Activated CD4-positive, CD25-positive, alpha-beta regulatory T cell treated with anti-CD3 and anti-CD28 coated beads, Interleukin-2, amount 50 U/mL, for 24 hours (primary cell): Measurements from ENCODE around the gene PGBD2.
"Not testable (repeated sequence)": the region's sequence is repeated elsewhere in the genome, so short reads cannot be mapped to it uniquely, and the experiment has no call there.

Source experiments
- ATAC-seq, 2 donors: fragments of 150-1000 bp; cut with Tn5 transposase; one replicate each; pipeline ENCODE4 v1.10.0; 2021; ENCODE audit warnings: mild to moderate bottlenecking in 1 of 2, moderate library complexity in 1 of 2

Gene PGBD2

DNA sequence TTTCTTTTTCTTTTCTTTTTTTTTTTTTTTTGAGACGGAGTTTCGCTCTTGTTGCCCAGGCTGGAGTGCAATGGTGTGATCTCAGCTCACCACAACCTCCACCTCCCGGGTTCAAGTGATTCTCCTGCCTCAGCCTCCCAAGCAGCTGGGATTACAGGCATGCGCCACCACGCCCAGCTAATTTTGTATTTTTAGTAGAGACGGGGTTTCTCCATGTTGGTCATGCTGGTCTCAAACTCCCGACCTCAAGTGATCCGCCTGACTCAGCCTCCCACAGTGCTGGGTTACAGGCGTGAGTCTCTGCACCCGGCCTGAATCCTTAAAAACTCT lies 16.2 kb upstream of the PGBD2 start:
- not testable (repeated sequence) for ATAC-seq

DNA sequence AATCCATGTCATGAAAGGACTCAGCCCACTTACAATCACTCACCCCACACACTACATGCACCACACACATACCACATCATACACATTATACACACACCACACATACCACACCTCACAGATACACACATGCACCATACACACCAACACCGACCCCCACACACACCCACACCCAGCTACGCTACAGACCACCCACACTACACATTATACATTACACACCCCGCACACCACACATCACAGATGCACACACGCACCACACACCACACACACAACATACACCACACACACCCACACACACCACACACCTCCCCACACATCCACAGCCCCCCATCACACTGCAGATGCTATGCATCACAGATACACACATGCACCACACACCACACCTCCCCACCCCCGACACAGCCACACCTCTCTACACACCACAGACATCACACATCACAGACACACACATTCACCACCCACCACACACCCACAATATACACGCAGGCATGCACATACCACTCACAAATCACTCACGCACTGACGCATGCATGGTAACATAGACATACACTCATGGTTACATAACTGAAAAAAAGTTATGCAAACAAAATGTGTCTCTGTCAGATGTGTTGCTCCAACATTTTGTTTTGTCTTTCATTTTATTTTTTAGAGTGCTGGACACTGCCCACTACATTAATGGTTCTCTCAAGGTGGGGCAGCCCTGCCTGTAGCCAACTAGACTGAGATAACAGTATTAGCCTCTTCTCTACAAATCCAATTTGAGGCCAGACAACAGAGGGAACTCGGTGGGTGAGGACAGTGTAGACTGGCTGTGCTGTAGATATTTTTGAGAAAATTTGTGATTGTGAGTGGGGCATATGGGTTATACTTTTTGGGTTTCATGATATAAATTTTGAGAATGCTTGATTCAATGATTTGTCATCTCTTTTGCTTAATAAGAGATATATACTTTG lies 15.2 kb upstream of the PGBD2 start:
- no peak for ATAC-seq

DNA sequence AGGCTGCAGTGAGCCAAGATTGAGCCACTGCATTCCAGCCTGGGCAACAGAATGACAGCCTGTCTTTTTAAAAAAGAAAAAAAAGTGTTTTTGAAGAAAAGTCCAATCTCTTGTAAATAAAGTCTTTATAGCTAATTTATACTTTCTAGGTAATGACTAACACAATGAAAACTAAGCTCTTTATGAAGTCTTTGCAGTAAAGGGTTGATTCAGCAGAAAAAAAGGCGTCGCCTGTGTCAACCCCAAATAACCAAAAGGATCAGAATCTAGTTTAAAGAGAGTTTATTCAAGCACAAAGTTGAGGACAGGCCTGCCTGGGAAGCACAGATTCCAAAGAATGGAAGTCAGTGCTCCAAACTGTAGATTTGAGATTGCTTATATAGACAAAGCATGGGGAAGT lies 14.3 kb upstream of the PGBD2 start:
- ATAC-seq: no peak

- no peak for ATAC-seq
Observed at GRCh38 chr1:248892590-248892989, 13.4 kb upstream of the PGBD2 start.

GRCh38 chr1:248894837-248895236 lies 11.2 kb upstream of the PGBD2 start:
- ATAC-seq: no peak

- ATAC-seq: no peak
Observed at GRCh38 chr1:248897412-248898337, 8.4 kb upstream of the PGBD2 start.

GRCh38 chr1:248900637-248901036 lies 5.4 kb upstream of the PGBD2 start:
- no peak for ATAC-seq

GRCh38 chr1:248901578-248901977 lies 4.5 kb upstream of the PGBD2 start:
- no peak for ATAC-seq

GRCh38 chr1:248904437-248905216 lies 1.4 kb upstream of the PGBD2 start:
- ATAC-seq: no peak

DNA sequence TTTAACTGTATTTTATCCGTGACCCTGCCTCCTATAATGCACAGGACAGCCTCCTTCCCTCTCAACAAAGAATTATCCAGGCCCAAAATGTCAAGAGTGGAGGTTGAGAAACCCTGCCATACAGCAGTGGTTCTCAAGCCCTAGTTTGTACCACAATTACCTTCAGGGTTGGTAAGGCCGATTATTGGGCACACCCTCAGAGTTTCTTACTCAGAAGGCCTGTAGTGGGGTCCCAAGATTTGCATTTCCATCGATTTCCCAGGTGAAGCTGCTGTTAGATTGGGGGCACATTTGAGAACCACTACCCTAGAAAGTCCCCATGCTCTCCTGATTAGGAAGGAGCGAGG lies 400 bp upstream of the PGBD2 start:
- ATAC-seq: no peak

- no peak for ATAC-seq
Observed at GRCh38 chr1:248906753-248907661, 972 bp downstream of the PGBD2 start.

DNA sequence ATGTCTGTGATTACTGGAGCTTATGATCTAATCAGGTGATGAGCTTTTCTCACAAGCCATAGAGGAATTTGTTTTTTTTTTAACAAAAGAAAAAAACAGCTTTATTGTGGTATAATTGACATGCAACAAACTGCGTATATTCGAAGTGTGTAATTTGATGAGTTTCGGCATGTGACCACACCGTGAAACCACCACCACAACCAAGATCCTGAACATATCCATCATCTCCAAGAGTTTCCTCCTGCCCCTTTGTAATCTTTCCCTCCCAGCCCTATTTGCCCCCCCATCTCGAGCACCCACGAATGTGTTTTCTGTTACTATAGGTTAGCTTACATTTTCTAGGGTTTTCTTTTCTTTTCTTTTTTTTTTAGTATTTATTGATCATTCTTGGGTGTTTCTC lies 4.7 kb downstream of the PGBD2 start:
- no peak for ATAC-seq

DNA sequence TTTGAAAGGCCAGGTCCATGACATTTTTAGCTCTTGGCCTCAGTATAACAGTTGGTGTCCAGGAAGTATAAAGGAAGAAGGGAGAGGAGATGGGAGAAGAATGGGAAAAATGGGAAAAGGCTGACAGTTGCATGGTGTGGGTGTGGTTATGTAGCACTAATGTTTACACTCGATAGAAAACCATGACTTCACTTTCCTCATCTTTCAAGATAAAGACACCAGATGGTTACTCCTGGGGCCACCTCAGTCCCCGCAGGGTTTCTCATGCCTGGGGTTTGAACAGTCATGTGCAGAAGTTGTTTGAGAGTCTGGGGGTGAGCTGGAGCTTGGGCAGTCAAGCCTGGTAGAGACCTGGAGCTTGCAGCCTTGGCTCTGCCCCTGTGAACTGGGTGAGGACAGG lies 7.9 kb downstream of the PGBD2 start:
- ATAC-seq: no peak

DNA sequence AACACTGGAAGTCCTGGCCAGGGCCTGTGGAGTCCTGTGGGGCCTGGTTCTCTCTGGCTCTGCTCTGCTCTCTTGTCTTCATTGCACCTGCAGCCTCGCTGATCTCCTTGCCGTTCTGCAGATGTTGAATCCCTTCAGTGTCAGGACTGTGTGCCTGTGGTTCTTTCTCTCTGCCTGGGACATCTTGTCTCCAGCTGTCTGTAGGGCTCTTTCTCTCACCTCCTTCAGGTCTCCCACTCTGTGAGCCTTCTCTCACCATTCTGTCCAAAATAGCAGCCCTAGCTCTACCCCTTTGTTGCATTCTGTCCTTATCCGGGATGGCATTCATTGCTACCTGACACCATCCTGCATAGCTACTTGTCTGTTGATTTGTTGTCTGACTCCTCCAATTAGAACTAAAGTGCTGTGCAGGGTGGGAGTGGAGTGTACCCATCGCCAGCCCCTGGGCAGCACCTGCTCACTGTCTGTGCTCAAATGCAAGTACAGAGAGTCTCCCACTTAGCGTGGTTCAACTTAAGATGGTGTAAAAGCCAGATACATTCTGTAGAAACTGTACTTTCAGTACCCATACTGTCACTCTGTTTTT lies 8.9 kb downstream of the PGBD2 start:
- no peak for ATAC-seq

DNA sequence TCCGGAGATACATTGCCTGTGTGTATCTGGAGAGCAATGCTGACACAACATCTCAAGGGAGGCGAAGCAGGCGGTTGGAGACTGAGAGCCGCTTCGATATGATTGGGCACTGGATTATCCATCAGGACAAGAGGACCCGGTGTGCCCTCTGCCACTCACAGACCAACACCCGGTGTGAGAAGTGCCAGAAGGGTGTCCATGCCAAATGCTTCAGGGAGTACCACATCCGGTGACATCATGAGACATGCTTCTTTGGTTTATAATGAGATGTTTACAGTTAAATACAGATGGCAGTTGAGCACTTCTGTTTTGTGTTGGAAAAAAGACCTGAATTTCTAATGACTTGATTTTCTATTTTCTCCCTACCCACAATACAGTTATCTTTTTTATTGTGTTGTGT lies 12.1 kb downstream of the PGBD2 start:
- no peak for ATAC-seq

GRCh38 chr1:248923352-248924338 lies 17.6 kb downstream of the PGBD2 start:
- no peak for ATAC-seq

- ATAC-seq: peak in 1 of 2 donors; percentile 75
Observed at GRCh38 chr1:248924696-248925532, 18.9 kb downstream of the PGBD2 start.

- ATAC-seq: not testable (repeated sequence)
Observed at GRCh38 chr1:248925859-248926258, 19.8 kb downstream of the PGBD2 start.
